Stimulated activated CD8-positive, alpha-beta memory T cell treated with anti-CD3 and anti-CD28 coated beads, Interleukin-15, amount 100 ng/mL, for 4 hours (primary cell): Measurements from ENCODE around the gene AGMO.
"Not testable (repeated sequence)": the region's sequence is repeated elsewhere in the genome, so short reads cannot be mapped to it uniquely, and the experiment has no call there.

Source experiments
- DNase-seq, 2 donors: peaks; one replicate each; pipeline ENCODE4 v3.0.0-alpha.2; 2020; ENCODE audit warnings: low read depth in 2 of 2

AGMO gene

DNA sequence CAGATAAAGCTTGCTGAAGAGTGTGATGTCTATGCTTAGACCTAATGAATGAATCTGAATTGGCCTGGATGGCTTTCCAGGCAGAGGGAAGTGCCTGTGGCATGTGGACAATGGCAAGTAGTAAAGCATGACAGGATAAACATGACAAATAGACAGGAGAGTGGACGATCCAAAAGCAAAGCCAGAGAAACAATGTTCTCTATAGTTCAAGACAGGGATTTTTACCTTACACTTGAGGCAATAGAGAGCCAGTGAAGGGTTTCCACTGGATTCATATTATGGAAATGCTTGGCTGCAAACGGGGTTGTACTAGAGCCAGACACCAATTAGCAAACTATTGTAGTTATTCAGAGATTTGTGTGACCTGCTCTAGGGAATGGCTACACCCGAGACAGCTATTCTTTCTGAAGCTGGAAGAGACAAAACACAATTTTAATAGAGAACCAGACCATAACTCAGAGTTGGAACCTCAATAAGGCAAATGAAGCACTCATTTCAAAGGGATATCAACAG lies 2.3 kb downstream of the AGMO start:
- no peak for DNase-seq

DNA sequence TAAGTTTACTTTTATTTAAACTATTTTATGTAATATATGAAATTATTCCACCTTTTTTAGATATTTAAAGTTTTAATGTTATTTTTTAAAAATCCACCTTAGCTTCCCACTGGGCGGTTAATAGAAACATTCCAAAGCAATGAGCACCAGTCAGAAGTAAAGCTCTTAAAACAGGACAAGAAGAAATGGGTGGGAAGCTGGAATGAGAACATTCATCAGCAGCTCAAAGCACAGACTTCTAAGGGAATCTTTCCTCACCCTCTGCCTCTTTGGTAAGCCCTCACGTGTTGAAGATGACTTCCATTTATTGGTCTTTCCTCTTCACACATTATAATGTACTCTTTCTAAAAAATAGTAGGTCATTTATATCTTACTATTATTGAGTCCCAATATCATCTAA lies 3.1 kb downstream of the AGMO start:
- no peak for DNase-seq

DNA sequence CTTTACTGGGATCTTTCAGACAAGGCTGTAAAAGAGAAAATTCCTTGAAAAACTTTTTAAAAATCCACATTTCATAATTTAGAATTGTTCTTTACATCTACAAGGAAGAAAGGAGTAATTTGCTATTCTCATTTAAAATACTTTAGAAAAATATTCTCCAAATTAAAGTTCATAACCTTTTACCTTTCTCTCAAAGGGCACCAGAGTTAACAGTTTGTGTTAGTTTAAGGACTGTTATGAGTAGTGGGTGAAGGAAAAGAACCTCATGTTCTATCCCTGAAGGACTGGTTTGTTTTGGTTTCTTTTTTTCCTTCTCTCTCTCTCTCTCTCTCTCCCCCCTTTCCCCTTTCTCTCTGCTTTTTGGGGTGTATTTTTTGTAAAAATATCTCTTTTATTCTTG lies 4.1 kb downstream of the AGMO start:
- DNase-seq, result no peak

DNA sequence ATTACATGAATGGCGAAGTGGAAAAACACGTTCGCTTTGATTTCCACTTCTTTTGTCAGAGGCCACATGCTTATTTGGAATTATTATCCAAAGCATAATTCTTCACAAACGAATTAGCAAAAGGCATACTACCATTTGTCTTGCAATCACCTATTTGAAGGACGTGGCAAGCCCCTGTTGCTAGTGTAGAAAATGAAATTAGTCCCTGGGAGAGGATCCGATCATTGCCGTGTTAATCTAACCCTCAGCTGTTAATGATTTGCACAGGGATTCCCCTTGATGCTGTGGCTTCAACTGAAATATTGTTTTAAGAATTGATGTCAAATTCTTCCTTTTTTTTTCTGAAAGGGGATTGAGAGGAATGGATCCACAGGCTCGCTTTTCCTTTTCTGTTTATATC lies 4.6 kb downstream of the AGMO start:
- no peak for DNase-seq

DNA sequence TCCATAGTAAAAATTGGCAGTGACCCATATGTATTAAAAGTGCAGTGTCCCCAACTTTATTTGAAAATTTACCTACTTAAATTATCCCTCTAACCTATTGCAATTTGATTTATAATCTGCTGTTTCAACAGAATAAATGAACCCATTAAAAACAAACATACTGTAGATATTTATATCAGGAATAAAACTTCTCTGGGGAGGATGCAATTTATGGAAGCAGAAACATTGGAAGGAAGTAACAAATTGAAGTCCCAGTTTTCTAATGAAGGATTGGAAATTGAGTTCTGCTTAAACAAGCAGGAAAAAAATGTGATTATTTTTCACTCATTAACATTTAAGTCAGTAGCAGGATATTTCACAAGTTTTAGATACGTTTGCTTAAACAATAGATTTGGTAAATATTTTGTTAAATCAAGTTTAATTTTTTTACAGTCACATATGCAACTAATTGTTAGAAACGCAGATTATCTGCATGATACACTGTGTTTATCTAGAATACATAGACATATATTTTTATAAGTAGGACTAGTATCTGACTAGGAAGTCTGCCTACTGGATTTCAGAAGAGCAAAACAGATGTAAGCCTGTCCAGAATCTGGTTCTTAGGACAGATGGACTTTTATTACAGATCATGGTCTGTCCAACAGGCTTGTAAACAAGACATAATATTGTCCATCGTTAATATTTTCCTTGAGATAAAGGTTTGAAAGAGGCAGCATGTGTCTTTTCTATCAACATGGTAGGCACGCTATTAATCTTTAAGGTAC lies 5.3 kb downstream of the AGMO start:
- DNase-seq, result no peak

DNA sequence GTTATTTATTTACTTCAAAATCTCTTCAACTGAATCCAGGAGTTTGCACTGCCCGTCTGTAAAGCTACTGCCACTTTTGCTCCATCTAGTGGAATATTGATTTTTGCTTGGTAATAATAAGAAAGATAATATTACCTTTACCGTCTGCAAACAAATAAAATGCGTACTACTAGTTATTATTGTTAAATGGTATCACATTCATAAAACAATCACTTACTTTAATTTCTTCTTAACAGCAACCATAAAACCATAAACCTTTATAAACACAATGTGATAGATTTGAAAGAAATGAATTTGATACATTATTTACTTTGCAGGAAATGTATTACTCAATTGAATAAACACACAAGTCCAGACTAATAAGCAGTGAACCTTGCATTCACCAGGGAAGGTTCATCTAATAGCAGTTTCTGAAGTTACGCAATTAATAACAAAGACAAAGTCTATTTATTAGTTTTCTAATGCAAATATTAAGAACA lies 6.4 kb downstream of the AGMO start:
- DNase-seq, result no peak

DNA sequence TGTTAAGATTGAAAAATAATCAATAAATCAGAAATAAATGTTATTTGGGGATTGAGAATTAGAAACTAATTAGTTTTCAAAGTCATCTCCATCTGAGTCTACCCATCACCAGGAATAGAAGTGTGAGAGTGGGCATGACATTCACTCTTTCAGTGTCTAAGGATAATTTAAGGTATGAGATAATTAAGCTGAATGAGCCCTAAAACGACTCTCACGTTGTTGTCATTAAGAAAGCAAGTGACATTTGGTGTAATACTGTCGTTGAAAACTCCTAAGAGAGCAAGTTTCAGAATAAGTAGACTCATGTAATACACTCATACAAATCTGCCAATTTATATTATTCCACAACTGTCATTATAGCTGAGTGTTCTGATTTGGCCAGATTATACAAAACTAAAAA lies 7.1 kb downstream of the AGMO start:
- DNase-seq, result no peak

DNA sequence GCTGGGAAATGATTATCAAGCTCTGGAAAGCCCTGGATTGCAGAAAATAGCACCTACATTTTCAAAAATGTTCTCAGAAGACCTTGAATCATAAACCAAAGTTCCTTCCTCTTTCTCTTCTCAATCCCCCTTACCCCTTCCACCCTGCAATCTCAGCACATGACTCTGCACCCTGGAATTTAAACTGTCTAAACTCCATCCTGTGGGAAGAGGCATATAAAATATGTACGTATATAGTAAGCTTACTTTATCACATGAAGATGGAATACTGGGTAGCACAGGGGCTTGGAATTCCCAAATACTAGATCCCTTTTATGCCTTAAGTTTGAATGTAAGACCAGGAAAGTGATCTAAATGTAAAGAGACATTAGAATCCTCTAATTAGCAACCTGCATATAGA lies 7.7 kb downstream of the AGMO start:
- no peak for DNase-seq

DNA sequence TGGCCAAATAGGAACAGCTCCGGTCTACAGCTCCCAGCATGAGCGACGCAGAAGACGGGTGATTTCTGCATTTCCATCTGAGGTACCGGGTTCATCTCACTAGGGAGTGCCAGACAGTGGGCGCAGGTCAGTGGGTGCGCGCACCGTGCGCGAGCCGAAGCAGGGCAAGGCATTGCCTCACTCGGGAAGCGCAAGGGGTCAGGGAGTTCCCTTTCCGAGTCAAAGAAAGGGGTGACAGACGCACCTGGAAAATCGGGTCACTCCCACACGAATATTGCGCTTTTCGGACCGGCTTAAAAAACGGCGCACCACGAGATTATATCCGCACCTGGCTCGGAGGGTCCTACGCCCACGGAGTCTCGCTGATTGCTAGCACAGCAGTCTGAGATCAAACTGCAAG lies 14.5 kb downstream of the AGMO start:
- not testable (repeated sequence) for DNase-seq

DNA sequence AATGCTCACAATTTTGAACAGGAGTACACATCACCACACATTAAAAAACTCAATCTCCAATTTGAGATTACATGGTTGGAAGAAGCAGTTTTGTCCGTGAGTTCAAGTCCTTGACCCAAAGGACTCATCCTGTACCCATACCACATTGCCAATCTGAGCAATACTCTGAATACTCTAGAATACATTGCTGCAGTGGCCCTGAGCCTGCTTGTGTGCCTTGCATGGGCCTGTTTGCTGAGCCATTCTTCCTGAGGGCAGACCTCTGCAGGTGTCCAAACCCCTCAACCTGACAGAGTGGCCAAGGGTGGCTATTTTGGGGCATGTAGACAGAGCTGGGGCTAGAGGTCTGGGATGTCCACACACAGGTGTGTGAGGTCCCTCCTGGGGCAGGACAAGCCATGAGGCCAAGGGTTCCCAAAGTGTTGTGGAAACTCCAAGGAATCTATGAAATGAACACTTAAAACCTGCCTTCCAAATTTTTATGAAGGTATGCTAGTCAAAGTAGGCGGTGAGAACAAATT lies 15.5 kb downstream of the AGMO start:
- DNase-seq, result no peak

DNA sequence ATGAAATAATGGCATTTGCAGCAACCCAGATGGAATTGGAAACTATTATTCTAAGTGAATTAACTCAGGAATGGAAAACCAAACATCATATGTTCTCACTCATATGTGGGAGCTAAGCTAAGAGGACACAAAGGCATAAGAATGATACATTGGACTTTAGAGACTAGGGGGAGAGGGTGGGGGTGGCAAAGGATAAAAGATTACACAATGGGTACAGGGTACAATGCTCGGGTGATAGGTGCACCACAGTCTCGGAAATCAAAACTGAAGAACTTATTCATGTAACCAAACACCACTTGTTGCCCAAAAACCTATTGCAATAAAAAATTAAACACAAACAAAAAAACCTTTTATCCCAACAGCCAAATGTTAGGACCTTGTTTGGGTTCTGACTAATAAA lies 17.8 kb downstream of the AGMO start:
- DNase-seq, result no peak

DNA sequence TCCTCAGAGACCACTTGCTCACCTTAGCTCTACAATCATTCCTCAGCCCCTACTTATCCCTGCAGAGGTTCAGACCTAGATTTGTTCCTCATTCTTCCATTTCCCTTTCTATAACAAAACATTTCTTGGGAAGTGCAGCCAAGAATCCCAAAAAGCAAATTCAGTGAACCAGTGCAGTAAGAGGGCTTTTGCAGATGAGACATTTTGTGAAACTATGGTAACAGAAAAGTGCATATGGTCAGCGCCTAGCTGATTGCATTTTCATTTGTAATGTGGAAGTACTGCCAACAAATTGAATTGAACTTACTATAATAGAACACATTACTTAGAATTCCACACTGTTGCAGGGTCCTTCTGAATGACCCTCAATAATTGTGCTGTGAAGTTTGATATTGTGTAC lies 18.6 kb downstream of the AGMO start:
- DNase-seq, result no peak

DNA sequence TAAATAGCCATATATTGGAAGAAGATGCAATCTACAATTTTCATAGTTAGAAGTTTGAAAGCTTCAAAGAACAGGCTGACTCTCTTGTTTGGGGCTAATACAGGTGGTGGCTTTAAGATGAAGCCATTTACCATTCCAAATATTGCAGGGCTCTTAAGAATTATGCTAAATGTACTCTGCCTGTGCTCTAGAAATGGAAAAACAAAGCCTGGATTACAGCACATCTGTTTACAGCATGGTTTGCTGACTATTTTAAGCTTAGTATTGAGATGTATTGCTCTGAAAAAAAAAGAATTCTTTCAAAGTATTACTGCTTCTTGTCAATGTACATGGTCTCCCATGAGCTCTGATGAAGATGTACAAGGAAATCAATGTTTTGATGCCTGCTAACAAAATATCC lies 34.2 kb downstream of the AGMO start:
- no peak for DNase-seq

DNA sequence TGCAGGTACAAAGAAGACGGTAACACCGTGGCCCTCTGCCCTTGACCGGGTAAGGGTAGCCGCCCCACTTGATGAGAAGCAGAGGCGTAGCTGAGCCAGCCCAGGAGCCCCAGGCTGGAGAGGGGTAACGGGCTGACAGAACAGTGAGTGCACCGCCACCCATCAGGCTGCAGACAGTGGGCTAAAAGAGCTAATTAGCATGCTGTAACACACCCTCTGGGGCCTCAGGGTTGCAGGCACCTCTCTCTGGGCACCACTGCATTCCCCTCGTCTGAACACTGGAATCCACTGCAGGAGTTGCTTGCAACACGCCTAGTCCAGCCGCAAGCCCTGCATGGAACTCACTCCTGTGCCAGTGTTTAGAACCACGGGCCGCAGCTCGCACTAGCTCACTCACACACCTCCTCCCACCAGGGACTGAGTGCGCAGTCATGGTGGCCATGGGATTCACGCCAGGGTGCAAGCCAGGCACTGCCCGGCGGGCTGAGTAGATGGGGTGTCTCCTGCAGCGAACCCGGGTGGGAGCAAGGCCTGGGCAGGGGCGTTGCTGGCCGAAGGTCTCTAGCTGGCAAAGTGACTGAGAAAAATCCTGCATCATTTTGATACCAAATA lies 36.1 kb downstream of the AGMO start:
- DNase-seq, result no peak

DNA sequence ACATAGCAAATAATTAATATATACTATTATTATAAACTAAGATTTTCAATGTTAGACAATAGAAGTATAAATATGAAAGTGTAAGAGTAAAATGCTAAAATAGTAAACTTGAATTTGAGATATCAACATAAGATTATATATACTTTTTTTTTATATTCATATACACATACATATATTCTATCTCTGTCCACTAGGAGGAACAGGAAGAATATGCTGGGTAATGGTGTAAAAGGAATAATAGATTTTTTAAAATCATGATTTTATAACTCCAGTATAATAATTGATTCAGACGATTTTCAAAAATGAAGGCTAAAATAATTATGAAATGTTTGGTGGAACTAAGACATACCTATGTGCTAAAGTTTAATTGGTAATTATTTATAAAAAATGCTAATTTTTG lies 37.7 kb downstream of the AGMO start:
- DNase-seq, result no peak

DNA sequence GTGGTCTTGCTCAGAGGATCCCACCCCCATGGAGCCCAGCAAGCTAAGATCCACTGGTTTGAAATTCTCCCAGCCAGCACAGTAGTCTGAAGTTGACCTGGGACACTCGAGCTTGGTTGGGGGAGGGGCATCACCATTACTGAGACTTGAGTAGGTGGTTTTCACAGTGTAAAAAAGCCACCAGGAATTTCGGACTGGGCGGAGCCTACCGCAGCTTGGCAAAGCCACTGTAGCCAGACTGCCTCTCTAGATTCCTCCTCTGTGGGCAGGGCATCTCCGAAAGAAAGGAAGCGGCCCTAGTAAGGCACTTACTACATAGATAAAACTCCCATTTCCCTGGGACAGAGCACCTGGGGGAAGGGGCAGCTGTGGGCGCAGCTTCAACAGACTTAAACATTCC lies 44.0 kb downstream of the AGMO start:
- not testable (repeated sequence) for DNase-seq

DNA sequence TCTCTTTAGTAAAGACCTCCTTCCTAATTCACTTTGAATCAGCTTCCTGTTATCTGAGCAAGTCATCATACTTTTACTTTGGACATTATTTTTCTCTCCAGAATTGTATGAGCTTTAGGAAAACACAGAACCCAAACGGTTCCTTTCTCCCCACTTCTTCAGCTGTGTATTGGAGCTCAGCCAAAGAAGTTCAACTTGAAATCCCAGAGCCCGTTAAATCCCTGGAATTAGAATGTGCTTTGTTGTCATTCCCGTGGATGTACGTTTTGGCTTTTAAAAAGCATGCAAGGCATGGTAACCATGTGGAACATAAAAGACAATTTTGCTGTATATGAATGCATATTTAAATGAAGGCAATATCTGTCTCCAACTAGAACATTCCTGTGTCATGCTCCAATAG lies 46.6 kb downstream of the AGMO start:
- no peak for DNase-seq

DNA sequence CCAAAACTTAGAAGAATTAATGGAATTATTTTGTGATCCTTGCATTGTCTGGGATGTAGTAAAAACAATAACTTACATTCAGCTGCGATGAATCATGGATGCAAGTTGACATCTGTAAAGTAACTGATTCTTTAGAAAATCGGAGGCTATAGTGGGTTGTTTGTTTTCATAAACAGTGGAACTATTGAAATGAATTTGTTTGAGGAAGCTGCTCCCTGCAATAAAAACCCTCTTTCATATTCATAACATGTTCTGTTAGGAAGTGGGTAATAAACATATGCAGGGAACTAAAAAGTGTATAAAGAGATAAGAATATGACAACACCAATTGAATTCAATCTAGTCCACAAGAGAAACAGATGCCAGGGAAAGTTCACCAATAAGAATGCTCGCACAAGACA lies 53.6 kb downstream of the AGMO start:
- no peak for DNase-seq

DNA sequence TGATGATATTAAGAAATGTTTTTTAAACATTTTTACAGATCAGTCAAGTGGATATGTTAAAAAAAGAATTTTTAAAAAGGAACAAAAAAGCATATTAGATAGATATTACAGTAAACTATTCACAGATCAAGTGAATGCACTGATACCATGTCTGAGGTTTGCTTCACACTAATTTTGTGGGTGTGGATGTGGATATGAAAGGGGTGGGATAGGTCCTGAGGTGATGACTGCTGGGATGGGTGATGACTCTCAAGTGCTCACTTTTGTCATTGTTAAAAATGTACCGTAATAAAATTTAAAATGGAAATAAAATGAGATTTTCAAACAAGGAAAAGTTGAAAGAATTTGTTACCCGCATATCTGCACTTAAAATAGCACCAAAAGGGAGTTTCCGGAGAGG lies 54.1 kb downstream of the AGMO start:
- no peak for DNase-seq

DNA sequence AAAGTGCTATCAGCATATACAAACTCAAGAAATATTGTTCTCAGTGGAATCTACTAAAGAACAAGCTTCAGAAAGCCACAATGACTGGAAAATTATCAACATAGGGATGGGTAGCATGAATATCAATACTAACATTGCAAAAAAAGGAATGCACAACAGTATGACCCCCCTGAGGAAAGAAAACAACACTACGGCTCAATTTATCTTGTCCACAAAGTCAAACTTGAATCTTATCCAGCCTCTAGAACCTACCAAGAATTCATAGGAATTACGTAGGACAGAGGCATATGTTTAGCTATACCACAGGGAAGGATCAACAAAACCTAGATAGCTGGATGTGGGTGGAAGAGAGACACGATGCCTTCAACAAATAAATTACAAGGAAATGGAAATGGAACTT lies 54.6 kb downstream of the AGMO start:
- DNase-seq, result no peak

DNA sequence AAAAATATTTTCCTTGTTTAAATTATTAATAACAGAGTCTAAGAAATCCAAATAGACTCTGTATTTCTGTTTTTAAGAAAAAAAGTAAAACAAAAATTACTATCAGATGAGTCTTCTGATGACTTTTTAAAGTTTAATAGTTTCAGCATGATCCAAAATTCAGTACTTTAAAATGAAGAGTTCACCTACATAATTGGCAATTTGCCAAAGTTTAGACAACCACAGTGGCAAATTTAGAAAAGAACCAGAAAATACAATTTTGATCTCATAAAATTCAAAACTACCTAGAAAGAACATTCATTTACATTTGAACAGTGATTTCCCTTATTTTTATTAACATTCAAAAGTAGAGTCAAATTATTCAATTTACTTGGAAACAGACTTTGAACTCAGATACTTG lies 56.1 kb downstream of the AGMO start:
- DNase-seq, result no peak

DNA sequence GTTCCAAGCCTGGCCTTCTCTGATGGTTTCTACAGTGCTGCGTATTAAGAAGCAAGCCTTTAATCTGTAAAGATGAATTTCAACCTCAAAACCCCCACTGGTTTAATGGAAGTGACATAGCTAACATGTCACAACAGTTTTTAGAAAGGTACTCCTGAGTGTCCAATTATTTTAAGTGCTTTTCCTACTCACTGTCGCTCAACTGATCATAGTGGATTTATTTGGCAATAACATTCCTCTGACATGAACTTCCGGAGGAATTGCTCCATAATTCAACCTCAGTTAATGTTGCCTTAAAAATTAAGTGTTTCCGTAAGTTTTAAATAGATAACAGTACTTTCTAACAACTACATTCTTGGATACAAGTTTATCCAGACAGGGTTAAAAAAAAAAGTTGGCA lies 57.5 kb downstream of the AGMO start:
- no peak for DNase-seq

DNA sequence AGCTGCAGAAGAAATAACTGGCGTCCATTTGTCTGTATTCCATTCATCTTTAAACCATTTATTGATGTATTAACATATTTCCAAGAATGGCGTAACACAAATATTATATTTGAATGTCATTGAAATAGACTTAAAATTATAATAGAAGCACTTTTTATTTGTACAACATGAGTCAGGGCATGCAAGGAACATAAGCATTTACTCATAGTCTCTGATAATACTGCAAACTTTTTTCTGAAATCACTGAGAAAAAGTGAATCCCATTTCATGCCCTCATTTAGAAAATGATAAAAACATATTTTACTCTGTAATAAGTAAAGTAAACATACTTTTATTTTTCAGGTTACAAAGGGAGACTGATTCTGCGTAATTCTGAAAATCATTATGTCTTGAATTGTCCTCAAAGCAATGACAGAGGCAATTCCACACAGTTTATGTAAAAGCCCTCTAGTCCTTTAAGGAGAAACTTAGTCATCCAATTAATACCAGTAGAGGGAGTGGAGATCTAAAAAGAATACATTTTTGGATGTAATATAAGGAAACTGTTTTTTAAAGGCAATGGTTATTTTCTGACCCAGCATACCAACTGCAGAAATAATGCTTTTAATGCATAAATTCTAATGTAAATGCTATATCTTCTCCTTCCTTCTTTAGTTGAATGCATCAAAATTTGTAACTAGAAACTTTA lies 58.1 kb downstream of the AGMO start:
- no peak for DNase-seq
